ENCODE results near the gene NLRP5. TPM values are rescaled to one million over a fixed set of nuclear protein-coding genes. Genes with fewer than 3 reads are reported as not detected.
"Not testable (repeated sequence)": the region's sequence is repeated elsewhere in the genome, so short reads cannot be mapped to it uniquely, and the experiment has no call there.

The NLRP5 gene
- total RNA-seq, 2 donors from 2014 or later = 0.34 TPM; not detected in 1

GRCh38 chr19:55985254-55985653 is 1.3 kb upstream of the NLRP5 start:
- Histone ChIP-seq H3K9me3 (no peaks in the 10 kb centered on the region), H3K4me1 (replicated peaks) (no peaks in the 10 kb centered on the region), H3K36me3 (no peaks in the 10 kb centered on the region), H3K27me3 (replicated peaks; ENCODE audit: insufficient read depth) (no peaks in the 10 kb centered on the region), H3K27ac (no peak overlapping the region), H3K4me3 (no peak overlapping the region)
- no peak for DNase-seq (ENCODE audit: low spot score)
- TF ChIP-seq POLR2A (IDR thresholded peaks at IDR 0.05) (no peak), POLR2AphosphoS5 (IDR thresholded peaks at IDR 0.05) (no peak), CTCF (IDR thresholded peaks at IDR 0.05) (no peak)
- 79% methylated on average over 1 of the region's 1 CpG for WGBS
- intact Hi-C loops (cut with DNase I) = no loop called here

DNA sequence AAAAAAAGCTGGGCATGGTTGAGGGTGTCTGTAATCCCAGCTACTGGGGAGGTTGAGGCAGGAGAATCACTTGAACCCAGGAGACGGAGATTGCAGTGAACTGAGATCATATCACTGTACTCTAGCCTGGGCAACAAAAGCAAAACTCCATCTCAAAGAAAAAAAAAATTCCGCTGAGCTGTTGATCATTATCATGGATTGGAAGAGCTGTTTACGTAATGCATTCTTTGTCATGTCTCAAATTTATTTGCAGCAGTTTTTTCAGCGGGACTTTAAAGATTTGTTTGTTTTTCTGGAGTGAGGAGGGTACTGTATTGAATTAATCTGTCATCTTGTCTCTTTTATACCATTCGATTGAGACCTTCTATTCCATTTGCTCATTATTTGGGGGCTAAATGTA is 4.3 kb downstream of the NLRP5 start:
- no peak for TF ChIP-seq POLR2A (IDR thresholded peaks at IDR 0.05)
- no peak for TF ChIP-seq POLR2AphosphoS5 (IDR thresholded peaks at IDR 0.05)
- no peak for TF ChIP-seq CTCF (IDR thresholded peaks at IDR 0.05)
- H3K27me3 ChIP-seq (replicated peaks; ENCODE audit: insufficient read depth) = no peaks in the 10 kb centered on the region
- H3K36me3 ChIP-seq = no peaks in the 10 kb centered on the region
- H3K9me3 ChIP-seq = no peaks in the 10 kb centered on the region
- H3K27ac ChIP-seq = no peak overlapping the region
- WGBS = 47% methylated on average over 5 of the region's 5 CpGs
- no peak for DNase-seq (ENCODE audit: low spot score)
- intact Hi-C loops (cut with DNase I) = no loop called here
- no peak overlapping the region for H3K4me3 ChIP-seq
- no peaks in the 10 kb centered on the region for H3K4me1 ChIP-seq (replicated peaks)

DNA sequence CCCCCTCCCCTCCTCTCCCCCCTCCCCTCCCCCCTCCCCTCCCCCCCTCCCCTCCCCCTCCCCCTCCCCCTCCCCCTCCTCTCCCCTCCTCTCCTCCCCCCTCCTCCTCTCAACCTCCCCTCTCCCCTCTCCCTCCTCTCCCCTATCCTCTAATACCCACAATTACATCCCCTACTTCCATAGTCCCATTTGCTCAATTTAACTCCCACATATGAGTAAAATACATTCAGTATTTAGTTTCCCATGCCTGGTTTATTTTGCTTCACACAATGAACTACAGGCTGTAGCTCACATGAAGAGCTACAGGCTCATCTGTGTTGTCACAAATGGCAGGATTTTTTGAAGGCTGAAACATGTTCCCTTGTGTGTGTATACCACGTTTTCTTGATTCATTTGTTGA is 6.9 kb downstream of the NLRP5 start:
- H3K9me3 ChIP-seq = no peaks in the 10 kb centered on the region
- no peak overlapping the region for H3K27ac ChIP-seq
- intact Hi-C loops (cut with DNase I) = no loop called here
- no peaks in the 10 kb centered on the region for H3K4me1 ChIP-seq (replicated peaks)
- DNase-seq (ENCODE audit: low spot score) = no peak
- TF ChIP-seq POLR2AphosphoS5 (IDR thresholded peaks at IDR 0.05) = no peak
- TF ChIP-seq CTCF (IDR thresholded peaks at IDR 0.05) = no peak
- TF ChIP-seq POLR2A (IDR thresholded peaks at IDR 0.05) = no peak
- 54% methylated on average over 1 of the region's 1 CpG for WGBS
- no peaks in the 10 kb centered on the region for H3K36me3 ChIP-seq
- no peak overlapping the region for H3K4me3 ChIP-seq
- H3K27me3 ChIP-seq (replicated peaks; ENCODE audit: insufficient read depth) = no peaks in the 10 kb centered on the region

- intact Hi-C loops (cut with DNase I) = no loop called here
- TF ChIP-seq CTCF (IDR thresholded peaks at IDR 0.05) (no peak), POLR2AphosphoS5 (IDR thresholded peaks at IDR 0.05) (no peak), POLR2A (IDR thresholded peaks at IDR 0.05) (no peak)
- no peak for DNase-seq (ENCODE audit: low spot score)
- WGBS = 76% methylated on average over 1 of the region's 1 CpG
- Histone ChIP-seq H3K27me3 (replicated peaks; ENCODE audit: insufficient read depth) (no peaks in the 10 kb centered on the region), H3K9me3 (no peaks in the 10 kb centered on the region), H3K27ac (no peak overlapping the region), H3K4me3 (no peak overlapping the region), H3K4me1 (replicated peaks) (no peaks in the 10 kb centered on the region), H3K36me3 (no peaks in the 10 kb centered on the region)
These were observed 28.2 kb downstream of the NLRP5 start for GRCh38 chr19:56014765-56015164.

DNA sequence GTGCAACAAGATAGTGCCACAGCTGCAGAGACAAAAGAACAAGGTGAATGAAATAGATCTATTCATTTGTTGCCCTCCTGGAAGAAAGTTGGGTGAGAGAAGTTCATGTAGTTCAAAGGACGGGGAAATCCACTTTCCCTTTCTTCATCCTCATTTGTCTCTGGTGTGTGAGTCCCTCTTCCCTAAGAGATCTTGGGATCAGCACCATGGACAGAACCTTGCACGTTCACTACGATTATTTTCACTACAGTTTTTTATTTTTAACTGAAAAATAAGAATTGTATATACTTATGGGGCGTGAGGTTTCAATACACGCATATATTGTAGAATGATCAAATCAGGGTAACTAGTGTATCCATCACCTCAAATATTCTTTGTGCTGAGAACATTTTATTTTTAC is 29.2 kb downstream of the NLRP5 start:
- H3K27me3 ChIP-seq (replicated peaks; ENCODE audit: insufficient read depth) = no peaks in the 10 kb centered on the region
- no peak overlapping the region for H3K4me3 ChIP-seq
- H3K27ac ChIP-seq = no peak overlapping the region
- H3K9me3 ChIP-seq = no peaks in the 10 kb centered on the region
- H3K36me3 ChIP-seq = no peaks in the 10 kb centered on the region
- intact Hi-C loops (cut with DNase I) = no loop called here
- TF ChIP-seq POLR2A (IDR thresholded peaks at IDR 0.05) (no peak), CTCF (IDR thresholded peaks at IDR 0.05) (no peak), POLR2AphosphoS5 (IDR thresholded peaks at IDR 0.05) (no peak)
- no peak for DNase-seq (ENCODE audit: low spot score)
- H3K4me1 ChIP-seq (replicated peaks) = no peaks in the 10 kb centered on the region
- 22% methylated on average over 5 of the region's 5 CpGs for WGBS

DNA sequence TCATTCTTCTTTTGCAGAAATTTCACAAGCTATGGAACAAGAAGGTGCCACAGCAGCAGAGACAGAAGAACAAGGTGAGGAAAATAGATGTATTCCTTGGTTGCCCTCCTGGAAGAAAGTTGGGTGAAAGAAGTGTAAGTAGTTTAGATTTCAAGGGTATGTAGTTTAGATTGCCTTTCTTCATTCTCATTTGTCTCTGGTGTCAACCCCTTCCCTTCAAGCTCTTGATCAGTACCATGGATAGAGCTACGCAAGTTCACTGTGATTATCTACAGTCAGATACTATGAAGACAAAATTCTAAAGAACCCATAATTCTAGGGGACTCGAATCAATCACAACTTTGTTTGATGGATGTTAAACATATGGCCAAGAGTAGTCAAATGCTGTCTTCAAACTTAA is 32.8 kb downstream of the NLRP5 start:
- DNase-seq (ENCODE audit: low spot score); intact Hi-C loops (cut with DNase I); H3K4me3 ChIP-seq; H3K27ac ChIP-seq; H3K9me3 ChIP-seq; H3K27me3 ChIP-seq (replicated peaks; ENCODE audit: insufficient read depth); H3K4me1 ChIP-seq (replicated peaks); H3K36me3 ChIP-seq: not testable (repeated sequence)
- WGBS = 65% methylated on average over 2 of the region's 2 CpGs

DNA sequence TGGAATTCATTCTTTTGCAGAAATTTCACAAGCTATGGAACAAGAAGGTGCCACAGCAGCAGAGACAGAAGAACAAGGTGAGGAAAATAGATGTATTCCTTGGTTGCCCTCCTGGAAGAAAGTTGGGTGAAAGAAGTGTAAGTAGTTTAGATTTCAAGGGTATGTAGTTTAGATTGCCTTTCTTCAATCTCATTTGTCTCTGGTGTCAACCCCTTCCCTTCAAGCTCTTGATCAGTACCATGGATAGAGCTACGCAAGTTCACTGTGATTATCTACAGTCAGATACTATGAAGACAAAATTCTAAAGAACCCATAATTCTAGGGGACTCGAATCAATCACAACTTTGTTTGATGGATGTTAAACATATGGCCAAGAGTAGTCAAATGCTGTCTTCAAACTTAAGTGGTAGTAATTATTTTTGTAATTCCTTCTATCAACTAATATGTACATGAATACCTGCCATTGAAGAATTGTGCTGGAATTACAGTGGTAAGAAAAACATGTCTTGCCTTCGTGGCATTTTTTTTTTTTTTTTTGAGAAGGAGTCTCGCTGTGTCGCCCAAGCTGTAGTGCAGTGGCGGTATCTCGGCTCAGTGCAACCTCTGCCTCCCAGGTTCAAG is 33.9 kb downstream of the NLRP5 start:
- not testable (repeated sequence) for H3K36me3 ChIP-seq
- WGBS = 66% methylated on average over 7 of the region's 7 CpGs

More for the DNA sequence above, 33.9 kb downstream of the NLRP5 start:
- DNase-seq (ENCODE audit: low spot score); H3K27ac ChIP-seq; H3K27me3 ChIP-seq (replicated peaks; ENCODE audit: insufficient read depth); H3K4me3 ChIP-seq; H3K9me3 ChIP-seq; H3K4me1 ChIP-seq (replicated peaks); intact Hi-C loops (cut with DNase I): not testable (repeated sequence)
